Dermis blood vessel endothelial cell (primary cell): ENCODE data around the gene RARB. TPM values are rescaled to one million over a fixed set of nuclear protein-coding genes. Genes with fewer than 3 reads are reported as not detected.

Experiments
- DNase-seq: peaks from one replicate; pipeline ENCODE4 v3.0.0; 2010
- total RNA-seq: library from RNA; depleted of rRNA; stranded (reverse); fragments of >200 nt; gene quantifications from 2 replicates; pipeline ENCODE4 v1.2.3, GENCODE V29; 2014

Gene RARB
- total RNA-seq, 1 donor from 2014 or later, result 1.2 TPM

GRCh38 chr3:25448750-25449692 lies 21.0 kb downstream of the RARB start:
- DNase-seq, result no peak

- no peak for DNase-seq
These were observed 21.8 kb downstream of the RARB start for GRCh38 chr3:25449857-25450256.

GRCh38 chr3:25452192-25452591 lies 24.1 kb downstream of the RARB start:
- DNase-seq, result no peak

- DNase-seq, result no peak
These were observed 24.7 kb downstream of the RARB start for GRCh38 chr3:25452740-25453139.

- no peak for DNase-seq
These were observed 25.5 kb downstream of the RARB start for GRCh38 chr3:25453619-25454004.

- DNase-seq, result no peak
These were observed 26.2 kb downstream of the RARB start for GRCh38 chr3:25454005-25454927.

- DNase-seq, result no peak
These were observed 27.5 kb downstream of the RARB start for GRCh38 chr3:25455441-25456132.

- DNase-seq, result no peak
These were observed 28.9 kb downstream of the RARB start for GRCh38 chr3:25456723-25457670.

GRCh38 chr3:25457671-25458419 lies 29.8 kb downstream of the RARB start:
- no peak for DNase-seq

- no peak for DNase-seq
These were observed 30.4 kb downstream of the RARB start for GRCh38 chr3:25458420-25458814.

- no peak for DNase-seq
These were observed 32.7 kb downstream of the RARB start for GRCh38 chr3:25460751-25461150.

GRCh38 chr3:25461946-25462345 lies 33.9 kb downstream of the RARB start:
- DNase-seq, result no peak

GRCh38 chr3:25462495-25462894 lies 34.4 kb downstream of the RARB start:
- no peak for DNase-seq

- no peak for DNase-seq
These were observed 35.9 kb downstream of the RARB start for GRCh38 chr3:25463836-25464418.

- no peak for DNase-seq
These were observed 37.3 kb downstream of the RARB start for GRCh38 chr3:25465266-25465860.

- DNase-seq, result no peak
These were observed 40.8 kb downstream of the RARB start for GRCh38 chr3:25468866-25469319.

- DNase-seq, result no peak
These were observed 41.5 kb downstream of the RARB start for GRCh38 chr3:25469558-25469957.

- no peak for DNase-seq
These were observed 43.2 kb downstream of the RARB start for GRCh38 chr3:25471081-25471768.

- DNase-seq, result no peak
These were observed 44.1 kb downstream of the RARB start for GRCh38 chr3:25472153-25472552.
